Omental fat pad (tissue), 4 donors: Measurements from ENCODE around the gene HSD17B3. TPM values are rescaled to one million over a fixed set of nuclear protein-coding genes. Genes with fewer than 3 reads are reported as not detected.
A peak's percentile ranks its signal among the peaks of the same experiment; 100 is the strongest.
"Not testable (repeated sequence)": the region's sequence is repeated elsewhere in the genome, so short reads cannot be mapped to it uniquely, and the experiment has no call there.

Source experiments
- ATAC-seq: fragments of 150-250 bp; one replicate; pipeline ENCODE4 v1.9.1; 2016; ENCODE audit warnings: mild to moderate bottlenecking, moderate library complexity; ENCODE audit not compliant: low FRiP score
- DNase-seq: peaks from one replicate; pipeline ENCODE4 v3.0.0-alpha.2; 2019; ENCODE audit warnings: low spot score
- total RNA-seq, 4 donors: library from RNA; depleted of rRNA; stranded (reverse); fragments of >200 nt; gene quantifications; one replicate each; pipeline ENCODE4 v1.1.0, GENCODE V29; 2016
- TF ChIP-seq, protein P1 (sequence below), 3 donors: fragments of 450-650 bp; IDR thresholded peaks; one replicate each; pipeline ENCODE4 v1.5.1; 2016 to 2017; ENCODE audit warnings: antibody characterized with exemption in 3 of 3, mild to moderate bottlenecking in 3 of 3, moderate library complexity in 2 of 3

HSD17B3 gene
- total RNA-seq, 4 donors from 2014 or later = 0.36 TPM; not detected in 3

DNA sequence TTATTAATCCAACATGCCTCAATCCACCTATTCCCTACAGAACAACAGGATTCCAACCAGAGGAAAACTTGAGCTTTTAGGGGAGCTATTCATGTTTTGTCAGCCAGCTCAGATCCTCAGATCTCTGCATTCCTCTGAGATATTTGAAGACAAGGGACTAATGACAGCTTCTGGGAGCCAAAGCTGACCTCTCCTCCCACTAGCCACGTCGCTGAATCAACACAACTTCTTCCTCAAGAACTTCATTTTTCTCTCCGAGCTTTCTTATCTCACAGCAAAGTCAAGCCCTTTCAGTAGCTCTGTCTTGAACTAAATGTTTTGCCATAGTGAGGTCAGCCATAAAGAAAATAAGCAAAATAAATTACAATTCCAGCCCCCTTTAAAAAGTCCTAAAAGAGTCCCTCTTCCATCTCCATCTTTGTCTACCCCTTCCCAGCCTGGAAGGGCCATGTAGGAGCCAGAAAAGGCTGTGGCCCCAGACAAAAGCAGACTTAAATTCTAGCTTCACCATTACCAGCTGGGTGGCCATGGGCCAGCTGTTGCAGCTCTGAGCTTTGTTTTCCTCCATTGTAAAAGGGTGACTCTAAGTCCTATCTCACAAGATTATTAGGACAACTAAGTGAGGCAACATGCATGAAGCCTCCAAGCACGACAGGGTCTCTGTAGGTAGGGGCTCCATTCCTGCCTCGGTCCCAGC is 65.0 kb downstream of the HSD17B3 start:
- TF ChIP-seq, protein P1, sequence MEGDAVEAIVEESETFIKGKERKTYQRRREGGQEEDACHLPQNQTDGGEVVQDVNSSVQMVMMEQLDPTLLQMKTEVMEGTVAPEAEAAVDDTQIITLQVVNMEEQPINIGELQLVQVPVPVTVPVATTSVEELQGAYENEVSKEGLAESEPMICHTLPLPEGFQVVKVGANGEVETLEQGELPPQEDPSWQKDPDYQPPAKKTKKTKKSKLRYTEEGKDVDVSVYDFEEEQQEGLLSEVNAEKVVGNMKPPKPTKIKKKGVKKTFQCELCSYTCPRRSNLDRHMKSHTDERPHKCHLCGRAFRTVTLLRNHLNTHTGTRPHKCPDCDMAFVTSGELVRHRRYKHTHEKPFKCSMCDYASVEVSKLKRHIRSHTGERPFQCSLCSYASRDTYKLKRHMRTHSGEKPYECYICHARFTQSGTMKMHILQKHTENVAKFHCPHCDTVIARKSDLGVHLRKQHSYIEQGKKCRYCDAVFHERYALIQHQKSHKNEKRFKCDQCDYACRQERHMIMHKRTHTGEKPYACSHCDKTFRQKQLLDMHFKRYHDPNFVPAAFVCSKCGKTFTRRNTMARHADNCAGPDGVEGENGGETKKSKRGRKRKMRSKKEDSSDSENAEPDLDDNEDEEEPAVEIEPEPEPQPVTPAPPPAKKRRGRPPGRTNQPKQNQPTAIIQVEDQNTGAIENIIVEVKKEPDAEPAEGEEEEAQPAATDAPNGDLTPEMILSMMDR (IDR thresholded peaks at IDR 0.05) = no peak
- ATAC-seq (no peak), DNase-seq (no peak)

DNA sequence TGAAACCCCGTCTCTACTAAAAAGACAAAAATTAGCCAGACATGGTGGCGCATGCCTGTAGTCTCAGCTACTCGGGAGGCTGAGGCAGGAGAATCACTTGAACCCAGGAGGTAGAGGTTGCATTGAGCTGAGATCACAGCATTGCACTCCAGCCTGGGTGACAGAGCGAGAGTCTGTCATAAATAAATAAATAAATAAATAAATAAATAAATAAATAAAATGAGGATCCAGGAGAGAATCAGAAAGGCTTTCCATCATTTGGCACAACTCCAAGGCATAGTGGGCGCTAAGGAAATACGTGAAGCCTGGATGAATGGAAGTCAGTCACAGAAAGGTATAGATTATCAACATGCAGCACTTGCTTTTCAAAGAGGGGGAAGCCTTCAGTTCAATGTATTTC is 65.6 kb downstream of the HSD17B3 start:
- DNase-seq, ATAC-seq: not testable (repeated sequence)

DNA sequence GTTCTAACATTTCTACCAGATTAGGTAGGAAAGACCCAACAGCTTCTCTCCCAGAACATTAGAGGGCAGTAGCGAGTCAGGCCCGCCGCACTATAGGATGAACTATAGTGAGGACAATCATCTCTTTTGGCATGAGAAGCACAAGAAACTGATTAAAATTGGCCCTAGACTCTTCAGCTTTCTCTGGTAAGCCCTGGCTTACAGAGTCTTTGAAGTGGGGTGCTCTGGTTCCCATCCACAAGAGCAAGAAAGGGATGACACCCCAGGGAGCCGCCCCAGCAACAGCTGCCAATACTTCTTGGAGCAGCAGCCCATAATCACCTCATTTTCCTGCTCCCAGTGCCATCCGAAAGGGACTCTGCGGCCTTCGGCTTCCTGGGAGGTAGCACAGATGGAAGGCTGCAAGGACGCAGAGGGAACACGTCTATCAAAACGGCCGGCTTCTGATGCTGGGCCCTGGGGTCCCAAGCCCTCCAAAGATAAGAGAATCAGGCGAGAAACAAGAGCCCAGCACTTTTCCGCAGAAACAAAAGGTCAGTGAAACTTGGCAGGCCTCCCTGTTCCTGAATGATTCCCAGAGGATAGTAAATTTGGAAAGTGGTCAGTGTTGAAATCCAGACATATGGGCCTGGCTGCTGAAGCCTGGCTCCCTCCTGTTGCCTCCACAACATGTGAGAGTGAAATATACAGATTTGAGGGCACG is 69.3 kb downstream of the HSD17B3 start:
- no peak for DNase-seq
- TF ChIP-seq, protein P1 (IDR thresholded peaks at IDR 0.05) = peak in 1 of 3 donors; percentile 9
- ATAC-seq = peak; percentile 79

DNA sequence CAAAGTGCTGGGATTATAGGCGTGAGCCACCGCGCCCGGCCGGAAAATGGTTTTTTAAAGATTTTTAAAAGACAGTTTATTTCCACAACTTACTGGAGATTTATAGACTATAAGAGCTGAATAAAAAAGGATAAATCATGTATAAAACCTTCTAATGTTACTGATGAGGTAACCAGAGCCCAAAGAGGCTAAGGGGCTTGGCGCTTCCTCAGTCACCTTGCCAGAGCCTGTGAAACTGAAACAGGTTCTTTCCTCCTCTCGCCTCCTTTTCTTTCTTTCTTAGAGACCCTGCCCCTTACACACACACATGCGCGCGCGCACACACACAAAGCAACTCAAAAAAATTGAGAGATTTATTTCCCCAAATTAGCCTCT is 69.8 kb downstream of the HSD17B3 start:
- TF ChIP-seq, protein P1 (IDR thresholded peaks at IDR 0.05) = no peak
- ATAC-seq (no peak), DNase-seq (no peak)

DNA sequence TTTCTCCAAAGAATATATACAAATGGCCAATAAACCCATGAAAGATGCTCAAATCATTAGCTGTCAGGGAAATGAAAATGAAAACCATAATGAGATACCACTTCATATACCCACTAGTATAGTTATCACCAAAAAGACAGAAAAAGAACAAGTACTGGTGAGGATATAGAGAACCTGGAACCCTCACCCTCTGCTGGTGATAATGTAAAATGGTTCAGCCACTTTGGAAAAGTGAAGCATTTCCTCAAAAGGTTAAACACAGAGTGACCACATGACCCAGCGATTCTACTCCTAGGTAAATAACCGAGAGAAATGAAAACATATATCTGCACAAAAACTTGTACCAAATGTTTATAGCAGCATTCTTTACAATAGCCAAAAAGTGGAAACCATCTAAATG is 72.0 kb downstream of the HSD17B3 start:
- TF ChIP-seq, protein P1 (IDR thresholded peaks at IDR 0.05) = no peak

DNA sequence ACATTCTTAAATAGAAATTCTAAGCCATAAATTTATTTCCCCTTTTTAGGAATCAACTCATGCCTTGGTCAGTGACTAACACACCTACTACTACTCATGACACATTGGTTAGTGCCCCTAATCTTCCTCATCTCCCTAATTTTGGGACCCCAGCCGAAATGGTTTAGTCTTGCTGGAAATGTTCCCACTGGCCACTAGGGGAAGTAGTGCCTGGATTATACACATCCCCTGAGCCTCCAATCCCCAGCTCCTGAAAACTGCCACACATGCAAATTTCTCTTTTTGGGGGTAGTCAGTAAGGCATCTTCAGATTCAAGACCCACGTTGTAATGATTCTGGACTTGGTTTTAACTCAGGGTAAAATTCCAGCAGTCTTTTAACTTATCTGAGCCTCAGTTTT is 79.8 kb downstream of the HSD17B3 start:
- TF ChIP-seq, protein P1 (IDR thresholded peaks at IDR 0.05) = no peak
- DNase-seq (no peak), ATAC-seq (no peak)

More for the DNA sequence above, 72.0 kb downstream of the HSD17B3 start:
- no peak for ATAC-seq
- no peak for DNase-seq

DNA sequence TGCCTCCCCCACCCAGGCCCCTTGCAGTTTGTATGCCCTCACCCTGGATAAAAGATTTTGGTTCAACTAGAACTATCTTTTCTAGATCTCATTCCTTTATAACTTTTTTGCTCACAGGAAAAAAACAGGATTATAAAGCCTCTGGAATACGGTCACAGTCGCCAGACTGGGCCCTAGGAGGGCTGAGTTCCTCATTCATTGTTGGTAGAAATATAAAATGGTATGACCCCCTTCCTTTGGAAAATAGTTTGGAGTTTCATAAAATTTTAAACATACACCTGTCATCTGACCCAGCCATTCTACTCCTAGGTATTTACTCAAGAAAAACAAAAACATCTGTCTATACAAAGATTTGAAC is 82.1 kb downstream of the HSD17B3 start:
- TF ChIP-seq, protein P1 (IDR thresholded peaks at IDR 0.05) = no peak
- ATAC-seq = no peak

More for the DNA sequence above, 82.1 kb downstream of the HSD17B3 start:
- no peak for DNase-seq
